ENCODE measurements around the gene ZKSCAN5. TPM values are rescaled to one million over a fixed set of nuclear protein-coding genes. Genes with fewer than 3 reads are reported as not detected.

The ZKSCAN5 gene
- total and polyA plus RNA-seq, 2 donors (not counting 3 experiments of a cell fraction or from before 2014, with no cell fraction given), result 4.3 to 9.7 TPM

GRCh38 chr7:99478464-99479440 lies 25.7 kb upstream of the ZKSCAN5 start:
- TF ChIP-seq CTCF (IDR thresholded peaks at IDR 0.05; ENCODE audit: extremely low read depth in 1 of 2, insufficient read depth in 1 of 2, low read depth in 1 of 2, low read length in 2 of 2) (no peak), MAX (IDR thresholded peaks at IDR 0.05; ENCODE audit: insufficient read depth, insufficient read length) (no peak), POLR2AphosphoS5 (IDR thresholded peaks at IDR 0.05; ENCODE audit: insufficient read depth, low read depth, low read length) (no peak), MYC (IDR thresholded peaks at IDR 0.05; ENCODE audit: low read depth, low read length) (no peak), GATA2 (IDR thresholded peaks at IDR 0.05; ENCODE audit: insufficient read depth, insufficient read length, low read depth, low read length) (no peak), EZH2 (IDR thresholded peaks at IDR 0.05; ENCODE audit: borderline replicate concordance, low read depth, low read length, severe bottlenecking) (no peak), FOS (IDR thresholded peaks at IDR 0.05; ENCODE audit: borderline replicate concordance, insufficient read depth, low read length) (no peak), JUN (IDR thresholded peaks at IDR 0.05; ENCODE audit: borderline replicate concordance, insufficient read depth, insufficient read length, low read depth) (no peak), POLR2A (IDR thresholded peaks at IDR 0.05; ENCODE audit: low read depth, low read length) (no peak)
- peaks cover 41% of the 10 kb centered on the region for H3K79me2 ChIP-seq (ENCODE audit: control insufficient read depth, insufficient read depth, low read length)
- no peak overlapping the region for H3K4me2 ChIP-seq (ENCODE audit: insufficient read depth, low read length)
- no peak for DNase-seq (ENCODE audit: low read depth, low spot score)
- H3K36me3 ChIP-seq (ENCODE audit: control insufficient read depth in 2 of 2, extremely low read depth in 1 of 2, insufficient read depth in 2 of 2, low read length in 2 of 2), result peaks cover 0 to under 1% of the 10 kb centered on the region in 2 experiments
- peaks cover 4% of the 10 kb centered on the region for H3K4me1 ChIP-seq (ENCODE audit: control insufficient read depth, extremely low read depth, insufficient read depth, low read length)
- ChIA-PET POLR2A (no interaction called here), CTCF (interaction anchor here (1.4 kb wide), 1 partner anchor 12 kb away, joined by 5 read pairs; no protein-coding TSS in a partner anchor)
- H3K27ac ChIP-seq (ENCODE audit: insufficient read depth, low read depth, low read length), result no peak overlapping the region
- intact Hi-C loops (cut with micrococcal nuclease), result no loop called here
- H4K20me1 ChIP-seq (replicated peaks; ENCODE audit: control insufficient read depth, extremely low read depth, insufficient read depth, low read length), result no peaks in the 10 kb centered on the region
- no TSS peak for BruUV-seq (replicated peaks)
- dilution Hi-C loops (cut with MboI; ENCODE audit: extremely low pct_ligation_motif_present, low sequenced_read_pairs), result no loop called here
- no peaks in the 10 kb centered on the region for H3K27me3 ChIP-seq (ENCODE audit: control insufficient read depth in 2 of 2, insufficient read depth in 2 of 2, low read length in 2 of 2)
- FAIRE-seq, result no peak
- no peaks in the 10 kb centered on the region for H3K9me1 ChIP-seq (replicated peaks; ENCODE audit: control insufficient read depth, extremely low read depth, insufficient read depth, low read length)
- no peak overlapping the region for H3K9ac ChIP-seq (replicated peaks; ENCODE audit: extremely low read depth, insufficient read depth, low read length)
- H3K9me3 ChIP-seq (replicated peaks; ENCODE audit: control insufficient read depth, insufficient read depth, low read length), result no peaks in the 10 kb centered on the region
- H3K4me3 ChIP-seq (replicated peaks in 1 of 3; ENCODE audit: insufficient read depth in 1 of 3, low read depth in 1 of 3, low read length in 3 of 3), result no peak overlapping the region
- H2AFZ ChIP-seq (ENCODE audit: low read depth, low read length), result no peak overlapping the region

Measured in endothelial cell of umbilical vein (primary cell).